Sigmoid colon (tissue), 7 donors: ENCODE data around the gene PDE1C. TPM values are rescaled to one million over a fixed set of nuclear protein-coding genes. Genes with fewer than 3 reads are reported as not detected.

ENCODE experiments used
- DNase-seq: peaks from one replicate; pipeline ENCODE4 v3.0.0-alpha.2; 2019
- H3K27ac ChIP-seq, 4 donors: fragments of 200-600 bp; sonication (generic); one replicate each; pipeline ENCODE4 v1.5.1; 2016 to 2019; ENCODE audit warnings: mild to moderate bottlenecking in 1 of 4
- H3K27me3 ChIP-seq, 3 donors: fragments of 200-600 bp; sonication (generic); one replicate each; pipeline ENCODE4 v1.5.1; 2019; ENCODE audit warnings: mild to moderate bottlenecking in 1 of 3
- H3K36me3 ChIP-seq, 4 donors: fragments of 200-600 bp; sonication (generic); one replicate each; pipeline ENCODE4 v1.5.1; 2016 to 2019
- H3K4me1 ChIP-seq, 4 donors: fragments of 200-600 bp; sonication (generic); one replicate each; pipeline ENCODE4 v1.5.1; 2017 to 2019
- H3K4me3 ChIP-seq, 4 donors: fragments of 200-600 bp; sonication (generic); one replicate each; pipeline ENCODE4 v1.5.1; 2017 to 2019; ENCODE audit warnings: mild to moderate bottlenecking in 2 of 4, moderate library complexity in 1 of 4
- H3K9me3 ChIP-seq, 4 donors: fragments of 200-600 bp in 3 of 4; sonication (generic) in 3 of 4; one replicate each; pipeline versions ENCODE4 v1.5.1 to v1.6.1; 2013 to 2019
- EP300 ChIP-seq, 4 donors: sonication (generic); formaldehyde crosslinking; IDR thresholded peaks; one replicate each; pipeline ENCODE4 v1.6.1; 2017; ENCODE audit warnings: antibody characterized with exemption in 4 of 4
- POLR2A ChIP-seq, 2 donors: fragments of 450-650 bp; IDR thresholded peaks; one replicate each; pipeline ENCODE4 v1.6.1; 2016; ENCODE audit warnings: antibody characterized with exemption in 2 of 2, mild to moderate bottlenecking in 2 of 2, moderate library complexity in 2 of 2
- POLR2AphosphoS5 ChIP-seq, 4 donors: sonication (generic); formaldehyde crosslinking; IDR thresholded peaks; one replicate each; pipeline ENCODE4 v1.6.1; 2017; ENCODE audit warnings: antibody characterized with exemption in 4 of 4
- WGBS, 2 donors: extraction: QIAGEN DNeasy Blood & Tissue Kit; methylation state at CpG; one replicate each; pipeline ENCODE4 v1.1.7; 2013; 5-methylcytosine and 5-hydroxymethylcytosine counted together
- intact Hi-C: fragments of 100-400 bp; cut with DNase I; formaldehyde crosslinking; loops from one replicate; pipeline ENCODE4 v1.15.1; 2023
- polyA plus RNA-seq, 3 donors: library from polyadenylated mRNA; stranded (reverse); fragments of 200-250 nt; gene quantifications; one replicate each; pipeline ENCODE4 v1.2.3, GENCODE V29; 2013
- total RNA-seq, 4 donors: library from RNA; depleted of rRNA; stranded (reverse); fragments of >200 nt; gene quantifications; one replicate each; pipeline ENCODE4 v1.1.0, GENCODE V29; 2016
- TF ChIP-seq, protein P1 (sequence below), 4 experiments: fragments of 450-650 bp in 3 of 4; fragments of 200-600 bp in 1 of 4; IDR thresholded peaks; one replicate each; pipeline ENCODE4 v1.5.1; 2016 to 2019; ENCODE audit warnings: antibody characterized with exemption in 4 of 4, mild to moderate bottlenecking in 3 of 4, moderate library complexity in 2 of 4
- donor health status: healthy with polysubstance abuse.
- donor health status: Bipolar disorder and iron deficiency.
- donor health status: healthy.

Gene PDE1C
- total and polyA plus RNA-seq, 7 donors: under 0.01 to 19.4 (median 5.9) TPM

- intact Hi-C loops: no loop called here
- WGBS, 2 donors: 91 to 93% methylated on average over 5 of the region's 5 CpGs
- Histone ChIP-seq H3K27me3 (no peaks in the 10 kb centered on the region), H3K9me3 (no peaks in the 10 kb centered on the region), H3K4me1 (no peaks in the 10 kb centered on the region), H3K36me3 (no peaks in the 10 kb centered on the region), H3K27ac (no peak overlapping the region), H3K4me3 (no peak overlapping the region)
- TF ChIP-seq POLR2A (IDR thresholded peaks at IDR 0.05) (no peak), POLR2AphosphoS5 (IDR thresholded peaks at IDR 0.05) (no peak), EP300 (IDR thresholded peaks at IDR 0.05) (no peak)
- TF ChIP-seq, protein P1, sequence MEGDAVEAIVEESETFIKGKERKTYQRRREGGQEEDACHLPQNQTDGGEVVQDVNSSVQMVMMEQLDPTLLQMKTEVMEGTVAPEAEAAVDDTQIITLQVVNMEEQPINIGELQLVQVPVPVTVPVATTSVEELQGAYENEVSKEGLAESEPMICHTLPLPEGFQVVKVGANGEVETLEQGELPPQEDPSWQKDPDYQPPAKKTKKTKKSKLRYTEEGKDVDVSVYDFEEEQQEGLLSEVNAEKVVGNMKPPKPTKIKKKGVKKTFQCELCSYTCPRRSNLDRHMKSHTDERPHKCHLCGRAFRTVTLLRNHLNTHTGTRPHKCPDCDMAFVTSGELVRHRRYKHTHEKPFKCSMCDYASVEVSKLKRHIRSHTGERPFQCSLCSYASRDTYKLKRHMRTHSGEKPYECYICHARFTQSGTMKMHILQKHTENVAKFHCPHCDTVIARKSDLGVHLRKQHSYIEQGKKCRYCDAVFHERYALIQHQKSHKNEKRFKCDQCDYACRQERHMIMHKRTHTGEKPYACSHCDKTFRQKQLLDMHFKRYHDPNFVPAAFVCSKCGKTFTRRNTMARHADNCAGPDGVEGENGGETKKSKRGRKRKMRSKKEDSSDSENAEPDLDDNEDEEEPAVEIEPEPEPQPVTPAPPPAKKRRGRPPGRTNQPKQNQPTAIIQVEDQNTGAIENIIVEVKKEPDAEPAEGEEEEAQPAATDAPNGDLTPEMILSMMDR (IDR thresholded peaks at IDR 0.05): no peak
- DNase-seq: no peak
Measured at GRCh38 chr7:31819031-31819430, 251.2 kb downstream of the PDE1C start.

DNA sequence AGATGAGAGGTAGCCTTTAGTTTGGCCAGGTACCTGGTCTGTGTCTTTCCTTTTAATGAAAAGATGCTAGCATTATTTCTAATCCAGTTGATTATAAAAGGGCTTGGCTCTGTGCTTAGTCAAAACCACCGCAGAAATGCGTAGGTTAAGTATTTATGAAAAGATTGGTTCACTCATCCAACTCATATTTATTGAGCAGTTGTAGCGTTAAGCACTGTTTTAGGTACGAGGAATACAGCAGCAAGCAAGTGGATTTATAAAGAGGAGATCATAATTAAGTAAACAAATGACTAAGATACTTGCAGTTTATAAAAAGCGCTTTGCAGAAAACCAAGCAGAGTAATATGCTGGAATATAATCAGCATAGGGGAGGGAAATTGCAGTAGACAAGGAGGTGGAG lies 253.4 kb downstream of the PDE1C start:
- WGBS, 2 donors: 62 to 67% methylated on average over 5 of the region's 5 CpGs
- intact Hi-C loops: no loop called here

DNA sequence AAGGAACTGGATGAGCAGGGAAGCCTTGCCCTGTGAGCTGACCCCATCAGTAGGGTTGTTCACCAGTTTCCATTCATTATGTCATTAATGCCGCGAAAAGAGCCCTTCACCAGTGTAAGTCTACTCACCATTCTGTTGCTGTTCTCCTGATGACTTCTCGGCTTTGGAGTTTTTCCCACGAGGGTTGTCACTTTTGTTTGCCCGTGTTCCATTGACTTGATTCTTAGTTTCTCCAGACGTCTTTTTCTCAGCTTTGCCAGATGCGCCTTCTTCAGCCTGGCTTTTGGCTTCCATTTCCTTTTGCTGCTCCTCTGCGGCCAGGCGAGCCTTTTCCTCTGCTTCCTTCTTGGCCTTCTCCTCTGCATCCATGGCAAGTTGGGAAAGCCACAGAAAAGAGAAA lies 254.4 kb downstream of the PDE1C start:
- H3K27ac ChIP-seq: no peak overlapping the region
- H3K4me3 ChIP-seq: no peak overlapping the region
- no peaks in the 10 kb centered on the region for H3K4me1 ChIP-seq
- H3K9me3 ChIP-seq: no peaks in the 10 kb centered on the region
- intact Hi-C loops: no loop called here
- WGBS, 2 donors: 85 to 94% methylated on average over 9 of the region's 9 CpGs
- no peak for DNase-seq
- no peaks in the 10 kb centered on the region for H3K27me3 ChIP-seq
- TF ChIP-seq POLR2A (IDR thresholded peaks at IDR 0.05) (no peak), EP300 (IDR thresholded peaks at IDR 0.05) (no peak), POLR2AphosphoS5 (IDR thresholded peaks at IDR 0.05) (no peak)
- TF ChIP-seq, protein P1 (IDR thresholded peaks at IDR 0.05): no peak
- no peaks in the 10 kb centered on the region for H3K36me3 ChIP-seq

More for the DNA sequence above, 253.4 kb downstream of the PDE1C start:
- no peak for TF ChIP-seq POLR2AphosphoS5 (IDR thresholded peaks at IDR 0.05)
- TF ChIP-seq EP300 (IDR thresholded peaks at IDR 0.05): no peak
- TF ChIP-seq POLR2A (IDR thresholded peaks at IDR 0.05): no peak
- TF ChIP-seq, protein P1 (IDR thresholded peaks at IDR 0.05): no peak
- H3K27me3 ChIP-seq: no peaks in the 10 kb centered on the region
- no peak overlapping the region for H3K4me3 ChIP-seq
- no peak for DNase-seq
- H3K4me1 ChIP-seq: no peaks in the 10 kb centered on the region
- H3K27ac ChIP-seq: no peak overlapping the region
- no peaks in the 10 kb centered on the region for H3K9me3 ChIP-seq
- no peaks in the 10 kb centered on the region for H3K36me3 ChIP-seq

DNA sequence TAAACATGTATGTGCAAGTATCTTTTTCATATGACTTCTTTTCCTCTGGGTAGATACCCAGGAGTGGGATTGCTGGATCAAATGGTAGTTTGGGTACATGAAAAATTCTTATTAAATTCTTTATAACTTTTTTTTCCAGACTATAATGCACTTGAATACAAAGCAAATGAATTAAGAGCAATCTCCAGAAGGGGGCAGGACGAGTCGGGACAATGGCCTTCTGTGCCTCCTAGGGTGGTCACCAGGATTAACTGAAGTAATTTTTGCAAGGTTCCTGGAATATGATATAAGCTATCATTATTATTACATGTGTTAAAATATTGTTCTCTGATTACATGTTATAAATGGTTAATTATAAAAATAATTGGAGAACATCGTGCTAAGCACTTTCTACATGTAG lies 256.0 kb downstream of the PDE1C start:
- intact Hi-C loops: no loop called here
- Histone ChIP-seq H3K36me3 (no peaks in the 10 kb centered on the region), H3K4me3 (no peak overlapping the region), H3K4me1 (no peaks in the 10 kb centered on the region), H3K27ac (no peak overlapping the region), H3K9me3 (no peaks in the 10 kb centered on the region), H3K27me3 (no peaks in the 10 kb centered on the region)
- no peak for DNase-seq
- 78 to 90% methylated on average over 3 of the region's 3 CpGs for WGBS, 2 donors
- TF ChIP-seq, protein P1 (IDR thresholded peaks at IDR 0.05): no peak
- TF ChIP-seq POLR2AphosphoS5 (IDR thresholded peaks at IDR 0.05) (no peak), EP300 (IDR thresholded peaks at IDR 0.05) (no peak), POLR2A (IDR thresholded peaks at IDR 0.05) (no peak)
